GM23248 (cell line): ENCODE data around the gene ACIN1.

Source experiments
- EZH2 ChIP-seq: fragments of 200-600 bp; sonication (generic); IDR thresholded peaks from 2 replicates; pipeline ENCODE4 v1.6.1; 2018; ENCODE audit warnings: antibody characterized with exemption, mild to moderate bottlenecking; ENCODE audit not compliant: insufficient read depth, poor library complexity, severe bottlenecking
- EZH2phosphoT487 ChIP-seq: fragments of 200-600 bp; sonication (generic); IDR thresholded peaks from 2 replicates; pipeline ENCODE4 v1.6.1; 2018; ENCODE audit warnings: antibody characterized with exemption, moderate library complexity, mild to moderate bottlenecking, low read depth; ENCODE audit not compliant: insufficient read depth

DNA sequence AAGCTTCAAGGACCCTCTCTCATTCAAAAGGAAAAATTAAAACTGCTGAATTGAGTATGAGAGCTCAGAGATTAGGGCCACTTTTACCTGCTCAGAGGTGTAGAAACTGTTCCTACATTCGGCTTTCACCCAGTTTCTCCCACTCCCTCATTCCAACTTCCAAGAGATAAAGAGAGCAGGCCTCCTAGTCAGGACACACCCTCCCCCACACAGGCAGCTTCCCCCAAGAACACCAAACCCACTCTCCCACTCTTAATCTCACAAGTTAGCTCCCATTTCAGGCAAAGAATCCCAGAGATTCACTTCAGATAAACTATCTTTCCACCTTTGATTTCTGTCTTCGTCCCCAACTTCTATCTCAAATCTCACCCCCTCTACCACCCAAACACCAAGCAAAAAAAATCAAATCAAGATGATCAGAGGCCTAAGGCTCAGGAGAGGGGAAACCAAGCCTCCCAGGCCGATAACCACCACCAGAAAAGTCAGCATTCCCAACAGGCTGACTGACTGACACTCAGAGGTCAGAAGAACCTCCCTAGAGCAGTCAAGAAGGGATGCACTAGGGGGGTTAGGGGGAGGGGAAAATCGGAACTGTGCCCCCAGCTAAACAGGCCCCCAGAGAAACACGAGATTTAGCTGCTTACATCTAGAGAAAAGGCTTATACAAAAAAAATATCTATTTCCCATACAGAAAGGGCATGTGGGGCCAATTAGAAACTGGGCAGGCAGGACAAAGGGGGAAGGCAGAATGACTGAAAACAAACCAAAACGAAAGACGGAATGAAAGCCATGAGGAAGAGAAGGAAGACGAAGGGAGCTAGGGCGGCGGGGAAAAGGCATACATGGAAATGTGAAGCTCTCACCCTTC lies 24.4 kb downstream of the ACIN1 start:
- TF ChIP-seq EZH2 (no peak), EZH2phosphoT487 (no peak)
